H1 (cell line): ENCODE measurements around the gene CRYGN.

Experiments
- EP300 ChIP-seq, 2 experiments: IDR thresholded peaks; 1 replicate in 1 of 2; 2 replicates in 1 of 2; pipeline ENCODE4 v1.6.1; 2011 to 2012; ENCODE audit warnings: low read depth in 2 of 2, low read length in 2 of 2, mild to moderate bottlenecking in 2 of 2, borderline replicate concordance in 1 of 2, inconsistent platforms in 1 of 2, moderate library complexity in 1 of 2
- POLR2A ChIP-seq, 2 experiments: IDR thresholded peaks; 1 replicate in 1 of 2; 2 replicates in 1 of 2; pipeline ENCODE4 v1.6.1; 2011; ENCODE audit warnings: low read depth in 2 of 2, low read length in 2 of 2, mild to moderate bottlenecking in 2 of 2; ENCODE audit errors: control extremely low read depth in 1 of 2
- POLR2AphosphoS5 ChIP-seq: IDR thresholded peaks from 2 replicates; pipeline ENCODE4 v1.6.1; 2011; ENCODE audit warnings: low read depth, low read length
- RAD21 ChIP-seq, 2 experiments: IDR thresholded peaks in 1 of 2; conservative IDR thresholded peaks in 1 of 2; 2 replicates each; pipeline ENCODE4 v1.6.1; 2011; ENCODE audit warnings: low read depth in 2 of 2, low read length in 2 of 2, improper control_type of control experiment in 1 of 2, inconsistent platforms in 1 of 2, mild to moderate bottlenecking in 1 of 2, moderate library complexity in 1 of 2
- SAP30 ChIP-seq: fragments of 300-600 bp; sonication (generic); IDR thresholded peaks from 2 replicates; pipeline ENCODE4 v1.7.1; 2012; ENCODE audit warnings: low read length, moderate library complexity, mild to moderate bottlenecking, inconsistent platforms; ENCODE audit not compliant: insufficient read depth, insufficient replicate concordance
- TAF1 ChIP-seq: IDR thresholded peaks from 2 replicates; pipeline ENCODE4 v1.6.1; 2011; ENCODE audit warnings: mild to moderate bottlenecking, low read depth, low read length
- TEAD4 ChIP-seq: IDR thresholded peaks from 2 replicates; pipeline ENCODE4 v1.6.1; 2012; ENCODE audit warnings: low read depth, low read length, inconsistent platforms, mixed read lengths
- TF ChIP-seq, protein P1 (sequence below), 3 experiments: IDR thresholded peaks; 1 replicate in 2 of 3; 2 replicates in 1 of 3; pipeline versions ENCODE4 v1.5.1 to v1.6.1; 2011; ENCODE audit warnings: low read length in 3 of 3, mild to moderate bottlenecking in 3 of 3, inconsistent platforms in 2 of 3, low read depth in 1 of 3, moderate library complexity in 1 of 3; ENCODE audit not compliant: insufficient read depth in 1 of 3; ENCODE audit errors: control extremely low read depth in 1 of 3

DNA sequence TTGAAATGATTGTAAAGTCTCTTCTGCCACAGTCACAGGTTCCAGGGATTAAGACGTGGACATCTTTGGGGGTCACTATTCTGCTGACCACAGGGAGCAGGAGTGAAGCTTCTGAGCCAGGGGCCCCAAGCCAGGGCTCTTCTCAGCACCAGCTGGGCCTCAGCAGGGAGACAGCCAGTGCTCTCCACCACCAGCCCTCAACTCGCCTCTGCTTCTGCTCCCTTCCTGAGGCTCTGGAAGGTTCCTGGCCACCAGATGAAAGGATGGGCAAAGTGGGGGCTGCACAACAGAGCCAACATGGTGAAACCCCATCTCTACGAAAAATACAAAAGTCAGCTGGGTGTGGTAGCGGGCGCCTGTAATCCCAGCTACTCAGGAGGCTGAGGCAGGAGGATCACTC lies 11.2 kb upstream of the CRYGN start:
- TF ChIP-seq RAD21 (IDR thresholded peaks at IDR 0.05 in 1 of 2, conservative IDR thresholded peaks at IDR 0.05 in 1 of 2; ENCODE audit: low read depth in 2 of 2, low read length in 2 of 2), result no peak
- no peak for TF ChIP-seq EP300 (IDR thresholded peaks at IDR 0.05; ENCODE audit: borderline replicate concordance in 1 of 2, low read depth in 2 of 2, low read length in 2 of 2)
- no peak for TF ChIP-seq POLR2AphosphoS5
- TF ChIP-seq, protein P1, sequence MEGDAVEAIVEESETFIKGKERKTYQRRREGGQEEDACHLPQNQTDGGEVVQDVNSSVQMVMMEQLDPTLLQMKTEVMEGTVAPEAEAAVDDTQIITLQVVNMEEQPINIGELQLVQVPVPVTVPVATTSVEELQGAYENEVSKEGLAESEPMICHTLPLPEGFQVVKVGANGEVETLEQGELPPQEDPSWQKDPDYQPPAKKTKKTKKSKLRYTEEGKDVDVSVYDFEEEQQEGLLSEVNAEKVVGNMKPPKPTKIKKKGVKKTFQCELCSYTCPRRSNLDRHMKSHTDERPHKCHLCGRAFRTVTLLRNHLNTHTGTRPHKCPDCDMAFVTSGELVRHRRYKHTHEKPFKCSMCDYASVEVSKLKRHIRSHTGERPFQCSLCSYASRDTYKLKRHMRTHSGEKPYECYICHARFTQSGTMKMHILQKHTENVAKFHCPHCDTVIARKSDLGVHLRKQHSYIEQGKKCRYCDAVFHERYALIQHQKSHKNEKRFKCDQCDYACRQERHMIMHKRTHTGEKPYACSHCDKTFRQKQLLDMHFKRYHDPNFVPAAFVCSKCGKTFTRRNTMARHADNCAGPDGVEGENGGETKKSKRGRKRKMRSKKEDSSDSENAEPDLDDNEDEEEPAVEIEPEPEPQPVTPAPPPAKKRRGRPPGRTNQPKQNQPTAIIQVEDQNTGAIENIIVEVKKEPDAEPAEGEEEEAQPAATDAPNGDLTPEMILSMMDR (IDR thresholded peaks at IDR 0.05; ENCODE audit: control extremely low read depth in 1 of 3, insufficient read depth in 1 of 3, low read depth in 1 of 3, low read length in 3 of 3), result no peak
- no peak for TF ChIP-seq POLR2A (IDR thresholded peaks at IDR 0.05; ENCODE audit: control extremely low read depth in 1 of 2, low read depth in 2 of 2, low read length in 2 of 2)
- no peak for TF ChIP-seq SAP30
- TF ChIP-seq TAF1, result no peak
- no peak for TF ChIP-seq TEAD4
